ENCODE results near the gene PRKCB. TPM values are rescaled to one million over a fixed set of nuclear protein-coding genes. Genes with fewer than 3 reads are reported as not detected.

PRKCB gene
- total RNA-seq, 6 donors from 2014 or later, result 9.6 to 28.0 (median 13.9) TPM

DNA sequence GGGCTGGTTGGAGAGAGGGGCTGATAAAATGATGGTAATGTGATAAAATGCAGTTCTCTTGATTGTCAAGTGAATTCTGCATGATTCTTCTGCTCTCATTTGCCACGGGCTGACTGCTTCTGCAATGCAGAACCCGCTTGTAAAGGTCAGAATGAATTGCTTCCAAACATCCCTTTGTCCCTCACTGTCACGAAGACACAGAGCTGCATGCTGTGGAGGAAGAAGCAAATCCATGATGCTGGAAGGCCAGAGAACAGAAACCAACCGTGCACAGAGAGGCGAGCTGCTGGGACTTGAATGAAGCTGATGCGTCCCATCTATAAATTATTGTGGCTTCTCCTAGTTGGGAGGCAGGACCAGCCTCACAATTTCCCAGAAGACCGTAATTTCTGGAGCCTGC, 171.6 kb downstream of the PRKCB start:
- H3K4me3 ChIP-seq, result no peak overlapping the region
- H3K9me3 ChIP-seq, result no peaks in the 10 kb centered on the region
- H3K27ac ChIP-seq, result no peak overlapping the region
- 73 to 82% methylated on average over 7 of the region's 7 CpGs for WGBS, 2 donors
- H3K36me3 ChIP-seq, result no peaks in the 10 kb centered on the region
- TF ChIP-seq POLR2A (IDR thresholded peaks at IDR 0.05) (no peak), POLR2AphosphoS5 (IDR thresholded peaks at IDR 0.05) (no peak), EP300 (IDR thresholded peaks at IDR 0.05) (no peak)
- TF ChIP-seq, protein P1, sequence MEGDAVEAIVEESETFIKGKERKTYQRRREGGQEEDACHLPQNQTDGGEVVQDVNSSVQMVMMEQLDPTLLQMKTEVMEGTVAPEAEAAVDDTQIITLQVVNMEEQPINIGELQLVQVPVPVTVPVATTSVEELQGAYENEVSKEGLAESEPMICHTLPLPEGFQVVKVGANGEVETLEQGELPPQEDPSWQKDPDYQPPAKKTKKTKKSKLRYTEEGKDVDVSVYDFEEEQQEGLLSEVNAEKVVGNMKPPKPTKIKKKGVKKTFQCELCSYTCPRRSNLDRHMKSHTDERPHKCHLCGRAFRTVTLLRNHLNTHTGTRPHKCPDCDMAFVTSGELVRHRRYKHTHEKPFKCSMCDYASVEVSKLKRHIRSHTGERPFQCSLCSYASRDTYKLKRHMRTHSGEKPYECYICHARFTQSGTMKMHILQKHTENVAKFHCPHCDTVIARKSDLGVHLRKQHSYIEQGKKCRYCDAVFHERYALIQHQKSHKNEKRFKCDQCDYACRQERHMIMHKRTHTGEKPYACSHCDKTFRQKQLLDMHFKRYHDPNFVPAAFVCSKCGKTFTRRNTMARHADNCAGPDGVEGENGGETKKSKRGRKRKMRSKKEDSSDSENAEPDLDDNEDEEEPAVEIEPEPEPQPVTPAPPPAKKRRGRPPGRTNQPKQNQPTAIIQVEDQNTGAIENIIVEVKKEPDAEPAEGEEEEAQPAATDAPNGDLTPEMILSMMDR (IDR thresholded peaks at IDR 0.05), result no peak
- no peaks in the 10 kb centered on the region for H3K27me3 ChIP-seq
- peaks cover 0 to 4% (median 0%) of the 10 kb centered on the region in 4 donors for H3K4me1 ChIP-seq
- ATAC-seq (ENCODE audit: low FRiP score in 2 of 2), result no peak
- DNase-seq, result no peak

DNA sequence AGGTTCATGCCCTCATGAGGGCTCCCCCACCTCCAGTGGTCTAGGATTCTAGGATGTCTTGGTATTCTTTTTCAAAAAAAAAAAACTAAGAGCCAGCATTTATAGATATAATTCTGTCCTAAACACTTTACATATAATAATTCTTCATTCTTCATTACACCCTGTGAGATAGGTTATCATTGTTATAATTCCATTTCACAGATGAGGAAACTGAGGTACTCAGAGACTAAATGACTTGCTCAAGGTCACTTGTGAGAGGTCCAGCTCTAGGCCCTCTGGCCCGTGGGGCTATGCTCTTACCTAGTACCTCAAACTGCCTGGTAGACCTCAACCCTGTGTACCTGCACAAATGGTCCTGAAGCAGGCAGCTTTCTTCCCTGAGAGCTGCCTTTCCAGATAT, 172.2 kb downstream of the PRKCB start:
- TF ChIP-seq POLR2AphosphoS5 (IDR thresholded peaks at IDR 0.05), result no peak
- no peak for TF ChIP-seq EP300 (IDR thresholded peaks at IDR 0.05)
- no peak for TF ChIP-seq POLR2A (IDR thresholded peaks at IDR 0.05)
- TF ChIP-seq, protein P1 (IDR thresholded peaks at IDR 0.05), result no peak
- H3K4me1 ChIP-seq, result peaks cover 0 to 4% (median 0%) of the 10 kb centered on the region in 4 donors
- WGBS, 2 donors, result 50% methylated on average over 1 of the region's 1 CpG; no CpG with 5 or more reads in 1 of the 2 donors
- no peak overlapping the region for H3K27ac ChIP-seq
- no peaks in the 10 kb centered on the region for H3K9me3 ChIP-seq
- H3K36me3 ChIP-seq, result no peaks in the 10 kb centered on the region
- ATAC-seq (ENCODE audit: low FRiP score in 2 of 2) (no peak), DNase-seq (no peak)
- no peak overlapping the region for H3K4me3 ChIP-seq
- H3K27me3 ChIP-seq, result no peaks in the 10 kb centered on the region

DNA sequence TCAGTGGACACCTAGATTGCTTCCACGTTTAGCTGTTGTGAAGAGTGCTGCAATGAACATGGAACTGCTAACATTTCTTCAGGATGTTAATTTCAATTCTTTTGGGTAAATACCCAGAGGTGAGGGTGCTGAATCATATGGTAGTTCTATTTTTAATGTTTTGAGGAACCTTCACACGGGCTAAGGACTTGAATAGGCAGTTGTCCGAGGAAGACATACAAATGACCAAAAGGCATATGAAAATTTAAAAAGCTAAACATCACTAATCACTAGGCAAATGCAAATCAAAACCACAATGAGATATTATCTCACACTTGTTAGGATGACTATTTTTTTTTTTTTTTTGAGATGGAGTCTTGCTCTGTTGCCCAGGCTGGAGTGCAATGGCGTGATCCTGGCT, 173.3 kb downstream of the PRKCB start:
- Histone ChIP-seq H3K27me3 (no peaks in the 10 kb centered on the region), H3K4me1 (peaks cover 0 to 4% (median 0%) of the 10 kb centered on the region in 4 donors), H3K27ac (no peak overlapping the region), H3K4me3 (no peak overlapping the region), H3K9me3 (no peaks in the 10 kb centered on the region), H3K36me3 (no peaks in the 10 kb centered on the region)
- ATAC-seq (ENCODE audit: low FRiP score in 2 of 2), result no peak
- WGBS, 2 donors, result 63 to 65% methylated on average over 4 of the region's 4 CpGs
- DNase-seq, result no peak
- TF ChIP-seq, protein P1 (IDR thresholded peaks at IDR 0.05), result no peak
- no peak for TF ChIP-seq POLR2A (IDR thresholded peaks at IDR 0.05)
- no peak for TF ChIP-seq POLR2AphosphoS5 (IDR thresholded peaks at IDR 0.05)
- no peak for TF ChIP-seq EP300 (IDR thresholded peaks at IDR 0.05)

DNA sequence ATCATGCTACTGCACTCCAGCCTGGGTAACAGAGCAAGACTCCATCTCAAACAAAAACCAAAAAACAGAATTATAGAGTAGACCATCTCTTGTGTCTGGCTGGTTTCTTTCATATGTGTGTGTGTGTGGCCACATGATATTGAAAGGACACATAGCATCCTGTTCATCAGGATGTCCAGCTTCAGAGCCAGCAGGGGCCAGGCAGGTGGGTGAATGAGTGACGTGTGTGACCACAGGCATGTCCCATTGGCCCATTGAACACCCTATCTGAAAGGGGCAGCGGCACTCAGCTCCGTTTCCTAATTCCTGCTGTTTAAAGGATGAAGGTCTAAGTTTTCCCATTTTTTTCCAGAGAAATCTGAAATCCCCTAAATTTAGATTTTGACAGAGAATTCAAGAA, 174.2 kb downstream of the PRKCB start:
- ATAC-seq (ENCODE audit: low FRiP score in 2 of 2) (no peak), DNase-seq (no peak)
- Histone ChIP-seq H3K36me3 (no peaks in the 10 kb centered on the region), H3K27me3 (no peaks in the 10 kb centered on the region), H3K4me1 (peaks cover 0 to 4% (median 1%) of the 10 kb centered on the region in 4 donors), H3K4me3 (no peak overlapping the region), H3K9me3 (no peaks in the 10 kb centered on the region), H3K27ac (no peak overlapping the region)
- WGBS, 2 donors, result 66 to 69% methylated on average over 3 of the region's 3 CpGs
- TF ChIP-seq POLR2A (IDR thresholded peaks at IDR 0.05), result no peak

DNA sequence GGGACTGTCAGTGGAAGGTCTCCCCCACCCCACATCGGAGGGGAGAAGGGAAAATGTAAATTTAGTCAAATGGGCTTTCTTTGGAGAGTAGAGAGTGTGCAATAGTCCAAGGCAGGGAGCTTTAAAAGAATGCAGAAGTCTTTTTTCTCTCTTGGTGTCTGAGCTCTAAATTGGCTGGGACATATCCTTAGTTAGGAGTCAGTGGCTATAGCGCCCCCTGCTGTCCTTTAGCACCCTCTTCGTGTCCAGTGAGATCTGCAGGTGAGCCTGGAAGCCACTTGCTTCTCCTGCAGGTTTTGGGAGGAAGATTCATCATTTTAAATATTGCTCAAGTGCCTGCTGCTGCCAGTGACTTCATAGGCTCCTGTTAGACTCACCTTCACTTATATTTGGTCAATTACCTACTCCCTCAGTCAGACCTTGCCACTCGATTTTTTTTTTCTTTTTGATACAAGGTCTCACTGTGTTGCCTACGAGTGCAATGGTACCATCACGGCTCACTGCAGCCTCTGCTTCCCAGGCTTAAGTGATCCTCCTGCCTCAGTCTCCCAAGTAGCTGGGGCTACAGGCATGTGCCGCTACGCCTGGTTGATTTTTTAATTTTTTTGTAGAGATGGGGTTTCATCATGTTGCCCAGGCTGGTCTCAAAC, 174.8 kb downstream of the PRKCB start:
- DNase-seq, result peak in 1 of 2 donors; percentile 83
- Histone ChIP-seq H3K4me3 (no peak overlapping the region), H3K27me3 (no peaks in the 10 kb centered on the region), H3K9me3 (no peaks in the 10 kb centered on the region), H3K4me1 (peaks cover 0 to 4% (median 1%) of the 10 kb centered on the region in 4 donors), H3K27ac (no peak overlapping the region), H3K36me3 (no peaks in the 10 kb centered on the region)
- peak; percentile 57 to 79 for ATAC-seq (ENCODE audit: low FRiP score in 2 of 2)
- 49 to 50% methylated on average over 8 of the region's 8 CpGs for WGBS, 2 donors
- TF ChIP-seq, protein P1 (IDR thresholded peaks at IDR 0.05), result peak; percentile 60 to 78 (median 70)
- no peak for TF ChIP-seq POLR2A (IDR thresholded peaks at IDR 0.05)

Data from upper lobe of left lung (tissue), 6 donors.